K562 (cell line): ENCODE results near the gene R3HDM2. TPM values are rescaled to one million over a fixed set of nuclear protein-coding genes. Genes with fewer than 3 reads are reported as not detected.

Experiments used
- ATF7 ChIP-seq: fragments of 450-650 bp; IDR thresholded peaks from 2 replicates; pipeline ENCODE4 v1.7.1; 2014; ENCODE audit warnings: mild to moderate bottlenecking, moderate library complexity
- CGGBP1 ChIP-seq: fragments of 250-450 bp; sonication (Bioruptor Pico); IDR thresholded peaks from 2 replicates; pipeline ENCODE4 v1.9.0; 2021; ENCODE audit warnings: mild to moderate bottlenecking
- CREB1 ChIP-seq, 2 experiments: sonication (generic) in 1 of 2; formaldehyde crosslinking in 1 of 2; IDR thresholded peaks; 2 replicates each; pipeline versions ENCODE4 v1.6.1 to v1.8.0; 2012 to 2022; ENCODE audit warnings: inconsistent platforms in 1 of 2, mild to moderate bottlenecking in 1 of 2, missing genetic modification reagents in 1 of 2, moderate library complexity in 1 of 2
- CTCFL ChIP-seq: IDR thresholded peaks from 2 replicates; pipeline ENCODE4 v1.6.1; 2011; ENCODE audit warnings: borderline replicate concordance, low read depth, mild to moderate bottlenecking, moderate library complexity, low read length; ENCODE audit not compliant: insufficient read depth, poor library complexity, severe bottlenecking
- ERF ChIP-seq: fragments of 450-650 bp; formaldehyde crosslinking; IDR thresholded peaks from 2 replicates; pipeline ENCODE4 v1.4.0; 2020; ENCODE audit warnings: mild to moderate bottlenecking, mixed read lengths
- ESRRA ChIP-seq: fragments of 450-650 bp; IDR thresholded peaks from 2 replicates; pipeline ENCODE4 v1.6.1; 2014; ENCODE audit warnings: low read depth, mild to moderate bottlenecking, moderate library complexity, borderline replicate concordance
- MAFF ChIP-seq: IDR thresholded peaks from 2 replicates; pipeline ENCODE4 v1.6.1; 2012; ENCODE audit warnings: low read length, improper control_type of control experiment
- NFIC ChIP-seq: fragments of 450-650 bp; IDR thresholded peaks from 2 replicates; pipeline ENCODE4 v1.6.1; 2017; ENCODE audit warnings: mild to moderate bottlenecking, inconsistent platforms
- NFRKB ChIP-seq: fragments of 450-650 bp; IDR thresholded peaks from 2 replicates; pipeline ENCODE4 v1.6.1; 2016; ENCODE audit warnings: low read depth
- POLR2G ChIP-seq: fragments of 200-400 bp; formaldehyde crosslinking; IDR thresholded peaks from 2 replicates; pipeline ENCODE4 v1.6.1; 2017; ENCODE audit warnings: low read depth, mild to moderate bottlenecking, antibody characterized with exemption, low read length, moderate library complexity
- SAP30 ChIP-seq: fragments of 200-600 bp; sonication (generic); IDR thresholded peaks from 2 replicates; pipeline ENCODE4 v1.6.1; 2012; ENCODE audit warnings: borderline replicate concordance, low read depth, mild to moderate bottlenecking, moderate library complexity, low read length, control low read depth, inconsistent platforms; ENCODE audit not compliant: insufficient read depth, poor library complexity, severe bottlenecking
- SETDB1 ChIP-seq: IDR thresholded peaks from one replicate; pipeline ENCODE4 v1.6.1; 2012; ENCODE audit warnings: low read length, control low read depth, inconsistent platforms
- SRF ChIP-seq, 2 experiments: fragments of 250-450, 450-650 bp in 1 of 2; sonication (Bioruptor Pico) in 1 of 2; sonication (generic) in 1 of 2; formaldehyde crosslinking; IDR thresholded peaks; 2 replicates each; pipeline versions ENCODE4 v1.5.0 to v1.5.1; 2020 to 2022; ENCODE audit warnings: mild to moderate bottlenecking in 1 of 2, missing genetic modification reagents in 1 of 2
- TAF7 ChIP-seq: fragments of 450-650 bp; IDR thresholded peaks from 2 replicates; pipeline ENCODE4 v1.6.1; 2016; ENCODE audit warnings: missing genetic modification characterization, missing compliant biosample characterization
- TAL1 ChIP-seq: fragments of 450-650 bp; IDR thresholded peaks from 2 replicates; pipeline ENCODE4 v1.6.1; 2016; ENCODE audit warnings: mild to moderate bottlenecking
- ZKSCAN3 ChIP-seq: fragments of 250-450 bp; sonication (Bioruptor Pico); IDR thresholded peaks from 2 replicates; pipeline ENCODE4 v1.4.0; 2020
- ZNF445 ChIP-seq: fragments of 250-450 bp; sonication (Bioruptor Pico); IDR thresholded peaks from 2 replicates; pipeline ENCODE4 v1.4.0; 2020; ENCODE audit warnings: low read depth, mild to moderate bottlenecking, moderate library complexity
- ZNF644 ChIP-seq: fragments of 200-800 bp; sonication (Bioruptor generic); IDR thresholded peaks from 2 replicates; pipeline ENCODE4 v1.6.1; 2016; ENCODE audit warnings: low read depth, missing genetic modification characterization, missing compliant biosample characterization
- ZNF764 ChIP-seq: fragments of 250-450 bp; sonication (Bioruptor Pico); IDR thresholded peaks from 2 replicates; pipeline ENCODE4 v1.4.0; 2020; ENCODE audit warnings: low read depth, mild to moderate bottlenecking, moderate library complexity
- polyA plus RNA-seq, 8 experiments: library from polyadenylated mRNA; depleted of rRNA in 4 of 8; stranded (reverse) in 5 of 8; unstranded in 3 of 8; fragments of >200 nt; fragmentation: Nextera tagmentation in 2 of 8; fragmentation: Illumina TruSeq in 1 of 8; extraction: Ambion mirVana in 2 of 8; extraction: Trizol in 1 of 8; gene quantifications; 2 replicates each; pipeline versions ENCODE4 v1.2.1 to v1.2.3, GENCODE V29; 2011 to 2014; ENCODE audit warnings: inconsistent platforms in 1 of 8, missing spikeins in 1 of 8
- total RNA-seq, 7 experiments: library from RNA; depleted of rRNA in 6 of 7; stranded (reverse); fragments of >200 nt in 6 of 7; fragmentation: Illumina TruSeq in 2 of 7; extraction: Trizol in 2 of 7; gene quantifications; 2 replicates each; pipeline versions ENCODE4 v1.2.1 to v1.2.3, GENCODE V29; 2011 to 2021; ENCODE audit warnings: low replicate concordance in 1 of 7
- TF ChIP-seq, protein P1 (sequence below): IDR thresholded peaks from 2 replicates; pipeline ENCODE4 v1.6.1; 2016; ENCODE audit warnings: missing genetic modification characterization, missing compliant biosample characterization
- TF ChIP-seq, protein P2 (sequence below): fragments of 450-650 bp; formaldehyde crosslinking; conservative IDR thresholded peaks from 2 replicates; pipeline ENCODE4 v1.4.0; 2022; ENCODE audit warnings: mild to moderate bottlenecking, missing genetic modification characterization
- TF ChIP-seq, protein P3 (sequence below): fragments of 450-650 bp; formaldehyde crosslinking; IDR thresholded peaks from 2 replicates; pipeline ENCODE4 v1.4.0; 2022; ENCODE audit warnings: missing genetic modification characterization

Gene R3HDM2
- total and polyA plus RNA-seq, 9 of the 15 experiments (the other 6 are each of a cell fraction or from before 2014, with no cell fraction given): 3.3 to 18.8 (median 9.0) TPM

DNA sequence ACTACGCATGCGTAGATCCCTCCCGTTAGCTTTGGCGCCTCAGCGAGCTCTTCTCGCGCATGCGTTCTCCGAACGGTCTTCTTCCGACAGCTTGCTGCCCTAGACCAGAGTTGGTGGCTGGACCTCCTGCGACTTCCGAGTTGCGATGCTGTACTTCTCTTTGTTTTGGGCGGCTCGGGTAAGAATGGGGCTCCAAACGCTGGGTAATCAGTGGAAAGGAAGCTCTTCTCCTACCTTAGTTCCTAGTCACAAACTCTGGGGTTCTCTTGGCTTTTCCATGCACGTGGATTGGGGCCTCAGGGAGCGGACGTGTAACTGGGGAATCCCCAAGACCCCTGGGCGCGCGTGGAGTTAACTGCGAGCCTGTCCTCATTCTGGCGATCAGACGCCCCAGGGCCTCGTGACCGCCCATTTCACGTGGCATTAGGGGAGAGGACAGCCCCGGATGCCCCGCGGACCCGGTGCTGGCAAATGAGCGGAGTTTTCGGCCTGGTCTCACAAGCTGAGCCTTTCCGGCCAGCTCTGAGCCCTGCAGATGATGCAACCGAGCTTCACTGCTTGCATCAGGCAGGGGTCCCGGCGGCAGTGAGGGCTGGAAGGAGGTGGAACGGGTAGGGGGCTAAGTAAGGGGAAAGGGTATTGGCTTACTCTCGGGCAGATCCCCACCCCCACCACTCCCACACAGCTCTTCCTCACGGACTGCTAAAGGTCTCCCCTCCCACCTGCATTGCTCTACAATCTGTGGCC is 201.0 kb downstream of the R3HDM2 start, which contains the start of gene SHMT2 (continued):
- TF ChIP-seq, protein P1, sequence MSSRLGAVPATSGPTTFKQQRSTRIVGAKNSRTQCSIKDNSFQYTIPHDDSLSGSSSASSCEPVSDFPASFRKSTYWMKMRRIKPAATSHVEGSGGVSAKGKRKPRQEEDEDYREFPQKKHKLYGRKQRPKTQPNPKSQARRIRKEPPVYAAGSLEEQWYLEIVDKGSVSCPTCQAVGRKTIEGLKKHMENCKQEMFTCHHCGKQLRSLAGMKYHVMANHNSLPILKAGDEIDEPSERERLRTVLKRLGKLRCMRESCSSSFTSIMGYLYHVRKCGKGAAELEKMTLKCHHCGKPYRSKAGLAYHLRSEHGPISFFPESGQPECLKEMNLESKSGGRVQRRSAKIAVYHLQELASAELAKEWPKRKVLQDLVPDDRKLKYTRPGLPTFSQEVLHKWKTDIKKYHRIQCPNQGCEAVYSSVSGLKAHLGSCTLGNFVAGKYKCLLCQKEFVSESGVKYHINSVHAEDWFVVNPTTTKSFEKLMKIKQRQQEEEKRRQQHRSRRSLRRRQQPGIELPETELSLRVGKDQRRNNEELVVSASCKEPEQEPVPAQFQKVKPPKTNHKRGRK (tag): no peak
- TF ChIP-seq ZKSCAN3 (CRISPR knock-in tag): no peak
- TF ChIP-seq, protein P2, sequence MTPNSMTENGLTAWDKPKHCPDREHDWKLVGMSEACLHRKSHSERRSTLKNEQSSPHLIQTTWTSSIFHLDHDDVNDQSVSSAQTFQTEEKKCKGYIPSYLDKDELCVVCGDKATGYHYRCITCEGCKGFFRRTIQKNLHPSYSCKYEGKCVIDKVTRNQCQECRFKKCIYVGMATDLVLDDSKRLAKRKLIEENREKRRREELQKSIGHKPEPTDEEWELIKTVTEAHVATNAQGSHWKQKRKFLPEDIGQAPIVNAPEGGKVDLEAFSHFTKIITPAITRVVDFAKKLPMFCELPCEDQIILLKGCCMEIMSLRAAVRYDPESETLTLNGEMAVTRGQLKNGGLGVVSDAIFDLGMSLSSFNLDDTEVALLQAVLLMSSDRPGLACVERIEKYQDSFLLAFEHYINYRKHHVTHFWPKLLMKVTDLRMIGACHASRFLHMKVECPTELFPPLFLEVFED: no peak
- no peak for TF ChIP-seq TAL1
- TF ChIP-seq ATF7: peak; percentile 85
- peak; percentile 28 for TF ChIP-seq NFIC
- TF ChIP-seq SETDB1: no peak
- TF ChIP-seq SRF (CRISPR knock-in tag; IDR thresholded peaks at IDR 0.05): no peak
- 0 out of 2 replicates have a peak, but pooled peaks have one; percentile 35 for TF ChIP-seq ERF (CRISPR knock-in tag)
- TF ChIP-seq, protein P3, sequence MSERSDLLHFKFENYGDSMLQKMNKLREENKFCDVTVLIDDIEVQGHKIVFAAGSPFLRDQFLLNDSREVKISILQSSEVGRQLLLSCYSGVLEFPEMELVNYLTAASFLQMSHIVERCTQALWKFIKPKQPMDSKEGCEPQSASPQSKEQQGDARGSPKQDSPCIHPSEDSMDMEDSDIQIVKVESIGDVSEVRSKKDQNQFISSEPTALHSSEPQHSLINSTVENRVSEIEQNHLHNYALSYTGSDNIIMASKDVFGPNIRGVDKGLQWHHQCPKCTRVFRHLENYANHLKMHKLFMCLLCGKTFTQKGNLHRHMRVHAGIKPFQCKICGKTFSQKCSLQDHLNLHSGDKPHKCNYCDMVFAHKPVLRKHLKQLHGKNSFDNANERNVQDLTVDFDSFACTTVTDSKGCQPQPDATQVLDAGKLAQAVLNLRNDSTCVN (CRISPR knock-in tag): no peak
- no peak for TF ChIP-seq CTCFL
- peak; percentile 71 for TF ChIP-seq SAP30
- no peak for TF ChIP-seq CGGBP1 (CRISPR knock-in tag)
- no peak for TF ChIP-seq ESRRA
- peak; percentile 87 for TF ChIP-seq POLR2G
- no peak; the same call in 1 of the 2 replicates for TF ChIP-seq NFRKB
- peak; percentile 14; the same call in 1 of the 2 replicates for TF ChIP-seq CREB1 (IDR thresholded peaks at IDR 0.05)
- no peak for TF ChIP-seq CREB1 (CRISPR knock-in tag; IDR thresholded peaks at IDR 0.05)
- no peak for TF ChIP-seq ZNF644 (tag)
- 0 out of 2 replicates have a peak, but pooled peaks have one; percentile 5 for TF ChIP-seq TAF7 (tag)
- TF ChIP-seq MAFF: no peak
- no peak for TF ChIP-seq ZNF764 (CRISPR knock-in tag)
- TF ChIP-seq ZNF445 (CRISPR knock-in tag): no peak
